ENCODE data around the gene BRAT1.

Gene BRAT1

GRCh38 chr7:2551418-2551817, 3.9 kb downstream of the BRAT1 start:
- TF ChIP-seq, protein P1, sequence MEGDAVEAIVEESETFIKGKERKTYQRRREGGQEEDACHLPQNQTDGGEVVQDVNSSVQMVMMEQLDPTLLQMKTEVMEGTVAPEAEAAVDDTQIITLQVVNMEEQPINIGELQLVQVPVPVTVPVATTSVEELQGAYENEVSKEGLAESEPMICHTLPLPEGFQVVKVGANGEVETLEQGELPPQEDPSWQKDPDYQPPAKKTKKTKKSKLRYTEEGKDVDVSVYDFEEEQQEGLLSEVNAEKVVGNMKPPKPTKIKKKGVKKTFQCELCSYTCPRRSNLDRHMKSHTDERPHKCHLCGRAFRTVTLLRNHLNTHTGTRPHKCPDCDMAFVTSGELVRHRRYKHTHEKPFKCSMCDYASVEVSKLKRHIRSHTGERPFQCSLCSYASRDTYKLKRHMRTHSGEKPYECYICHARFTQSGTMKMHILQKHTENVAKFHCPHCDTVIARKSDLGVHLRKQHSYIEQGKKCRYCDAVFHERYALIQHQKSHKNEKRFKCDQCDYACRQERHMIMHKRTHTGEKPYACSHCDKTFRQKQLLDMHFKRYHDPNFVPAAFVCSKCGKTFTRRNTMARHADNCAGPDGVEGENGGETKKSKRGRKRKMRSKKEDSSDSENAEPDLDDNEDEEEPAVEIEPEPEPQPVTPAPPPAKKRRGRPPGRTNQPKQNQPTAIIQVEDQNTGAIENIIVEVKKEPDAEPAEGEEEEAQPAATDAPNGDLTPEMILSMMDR (IDR thresholded peaks at IDR 0.05; ENCODE audit: unreplicated experiment in 3 of 3), result no peak
- Mint-ChIP-seq H3K36me3 (ENCODE audit: low read depth) (peaks cover 45% of the 10 kb centered on the region), H3K9me3 (no peaks in the 10 kb centered on the region), H3K27me3 (ENCODE audit: low read depth) (no peaks in the 10 kb centered on the region), H3K4me3 (no peak overlapping the region), H3K27ac (no peak overlapping the region), H3K4me1 (peaks cover 6% of the 10 kb centered on the region)

DNA sequence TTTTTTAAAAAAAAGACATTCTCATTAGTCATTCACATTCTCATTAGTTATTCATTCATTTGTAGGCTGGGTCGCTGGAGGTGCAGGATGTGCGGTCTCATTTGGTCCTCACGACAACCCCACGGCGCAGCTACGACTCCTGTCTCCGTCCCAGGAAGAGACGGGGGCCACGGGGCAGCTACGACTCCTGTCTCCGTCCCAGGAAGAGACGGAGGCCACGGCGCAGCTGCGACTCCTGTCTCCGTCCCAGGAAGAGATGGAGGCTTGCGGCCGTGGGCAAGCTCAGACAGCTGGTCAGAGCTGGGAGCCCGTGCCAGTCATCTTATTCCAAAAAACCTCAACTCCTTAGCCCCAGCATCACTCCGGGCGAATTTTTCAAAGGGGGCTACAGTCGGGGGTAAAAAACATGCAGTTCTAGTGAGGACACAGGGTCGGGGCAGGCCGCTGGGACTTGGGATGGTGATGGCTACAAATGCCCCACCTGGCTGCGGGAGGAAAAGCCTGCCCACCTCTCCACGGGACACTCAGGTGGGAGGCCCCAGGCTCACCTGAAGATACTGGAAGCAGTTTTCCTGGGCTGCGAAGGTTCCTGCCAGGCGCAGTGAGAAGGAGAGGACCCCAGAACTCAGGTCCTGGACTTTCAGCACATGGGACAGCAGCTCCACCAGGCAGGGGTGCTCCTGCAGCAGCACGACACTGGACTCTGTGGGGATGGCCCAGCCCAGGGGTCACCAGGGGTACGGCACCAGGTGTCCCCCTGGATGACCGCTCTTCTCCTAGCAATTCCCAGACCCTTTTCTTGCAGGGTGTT, 8.3 kb downstream of the BRAT1 start:
- Mint-ChIP-seq H3K4me1 (no peaks in the 10 kb centered on the region), H3K9me3 (no peaks in the 10 kb centered on the region), H3K4me3 (no peak overlapping the region), H3K27me3 (ENCODE audit: low read depth) (no peaks in the 10 kb centered on the region), H3K27ac (no peak overlapping the region), H3K36me3 (ENCODE audit: low read depth) (peaks cover 47% of the 10 kb centered on the region)
- TF ChIP-seq, protein P1 (IDR thresholded peaks at IDR 0.05; ENCODE audit: unreplicated experiment in 3 of 3), result no peak

DNA sequence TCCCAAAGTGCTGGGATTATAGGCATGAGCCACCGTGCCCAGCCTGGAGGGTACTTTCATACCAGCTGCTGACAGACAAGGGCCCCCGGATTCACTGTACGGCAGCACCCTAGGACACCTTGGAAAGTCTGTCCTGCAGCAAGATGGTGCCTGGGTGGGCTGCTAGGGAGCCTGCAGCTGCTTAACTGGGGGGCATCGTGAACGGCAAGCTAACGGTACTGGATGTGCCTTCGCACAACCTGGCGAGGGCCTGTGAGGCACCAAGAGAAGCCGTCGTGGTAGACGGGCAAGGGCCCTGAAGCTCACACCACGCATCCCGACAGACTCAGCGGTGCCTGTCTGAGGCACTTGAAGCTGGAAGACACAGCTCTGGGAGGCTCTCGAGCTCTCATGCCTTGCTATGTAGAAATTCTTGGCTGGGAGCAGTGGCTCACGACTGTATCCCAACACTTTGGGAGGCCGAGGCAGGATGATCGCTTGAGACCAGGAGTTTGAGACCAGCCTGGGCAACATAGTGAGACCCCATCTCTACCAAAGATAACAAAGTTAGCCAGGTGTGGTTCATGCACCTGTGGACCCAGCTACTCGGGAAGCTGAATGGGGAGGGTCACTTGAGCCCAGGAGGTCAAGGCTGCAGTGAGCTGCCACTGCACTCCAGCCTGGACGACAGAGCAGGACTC, 9.4 kb downstream of the BRAT1 start:
- Mint-ChIP-seq H3K27me3 (ENCODE audit: low read depth) (no peaks in the 10 kb centered on the region), H3K4me3 (no peak overlapping the region), H3K9me3 (no peaks in the 10 kb centered on the region), H3K4me1 (no peaks in the 10 kb centered on the region), H3K27ac (no peak overlapping the region), H3K36me3 (ENCODE audit: low read depth) (peaks cover 40% of the 10 kb centered on the region)
- TF ChIP-seq, protein P1 (IDR thresholded peaks at IDR 0.05; ENCODE audit: unreplicated experiment in 3 of 3), result no peak

DNA sequence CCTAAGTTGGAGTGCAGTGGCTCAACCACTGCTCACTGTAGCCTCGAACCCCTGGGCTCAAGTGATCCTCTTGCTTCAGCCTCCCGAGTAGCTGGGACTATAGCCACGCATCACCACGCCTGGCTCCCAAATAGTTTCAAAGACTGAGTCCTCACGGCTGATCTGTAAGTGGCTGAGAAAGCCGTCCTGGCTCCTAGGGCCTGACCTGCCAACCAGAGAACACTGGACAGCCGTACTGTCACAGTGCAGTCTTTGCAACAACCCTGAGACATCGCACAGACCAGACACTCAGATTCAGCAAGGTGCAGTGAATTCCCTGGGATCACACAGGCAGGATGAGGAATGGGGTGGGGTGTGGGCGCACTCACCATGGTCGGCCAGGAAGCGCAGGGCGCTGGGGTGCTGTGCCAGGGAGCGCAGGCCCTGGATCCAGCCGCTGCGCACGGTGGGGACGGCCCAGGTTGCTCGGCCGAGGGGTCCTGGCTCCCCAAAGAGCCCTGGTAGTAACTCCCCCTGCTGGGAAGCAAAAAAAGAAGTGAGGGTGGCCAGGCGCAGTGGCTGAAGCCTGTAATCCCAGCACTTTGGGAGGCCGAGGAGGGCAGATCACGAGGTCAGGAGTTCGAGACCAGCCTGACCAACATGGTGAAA, 10.7 kb downstream of the BRAT1 start:
- Mint-ChIP-seq H3K27me3 (ENCODE audit: low read depth) (no peaks in the 10 kb centered on the region), H3K9me3 (no peaks in the 10 kb centered on the region), H3K4me1 (no peaks in the 10 kb centered on the region), H3K36me3 (ENCODE audit: low read depth) (peaks cover 32% of the 10 kb centered on the region), H3K4me3 (no peak overlapping the region), H3K27ac (no peak overlapping the region)
- TF ChIP-seq, protein P1 (IDR thresholded peaks at IDR 0.05; ENCODE audit: unreplicated experiment in 3 of 3), result no peak

DNA sequence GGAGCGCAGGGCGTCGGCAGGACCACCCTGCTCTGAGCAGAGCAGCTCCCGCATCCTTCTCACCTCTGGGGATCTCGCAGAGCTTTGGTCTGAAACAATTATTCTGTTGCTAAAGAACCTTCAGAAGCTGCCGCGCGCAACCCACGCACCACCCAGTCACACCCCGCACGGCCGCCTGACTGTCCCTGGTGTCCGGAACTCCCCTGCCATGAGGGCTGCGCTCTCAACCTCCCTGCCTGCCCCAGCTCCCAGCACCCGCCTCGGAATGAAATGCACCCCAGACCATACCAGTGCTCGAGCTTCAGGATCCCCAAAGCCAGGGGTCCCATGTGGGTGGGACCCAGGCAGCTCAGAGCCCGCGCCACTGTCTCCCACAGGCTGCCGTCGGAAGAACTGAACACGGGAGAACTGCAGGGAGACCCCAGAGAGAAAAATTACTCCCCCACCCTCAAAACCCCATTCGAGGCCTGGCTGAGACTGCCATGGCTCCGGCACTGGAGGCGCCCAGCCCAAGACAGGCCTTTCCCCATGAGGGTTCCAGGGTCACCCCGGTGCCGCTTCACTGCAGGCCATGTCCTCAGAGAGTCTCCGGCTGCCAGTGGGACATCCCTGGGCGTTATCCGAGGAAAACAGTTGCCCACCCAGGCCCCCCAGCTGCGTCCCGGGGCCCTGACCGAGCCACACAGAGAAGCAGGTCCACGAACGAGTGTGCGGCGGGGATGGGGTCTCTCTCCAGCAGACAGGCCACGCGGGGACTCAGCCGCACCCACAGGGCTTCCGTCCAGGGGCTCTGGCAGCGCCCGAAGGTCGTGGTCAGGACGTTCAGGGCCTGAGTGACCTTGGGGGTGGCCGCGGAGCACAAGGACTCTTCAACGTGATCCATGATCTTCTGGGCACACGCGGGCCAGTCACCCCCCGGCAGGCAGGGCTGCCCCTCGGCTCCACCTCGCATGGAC, 12.1 kb downstream of the BRAT1 start:
- Mint-ChIP-seq H3K4me3 (no peak overlapping the region), H3K36me3 (ENCODE audit: low read depth) (peaks cover 24% of the 10 kb centered on the region), H3K4me1 (no peaks in the 10 kb centered on the region)

More for the DNA sequence above, 12.1 kb downstream of the BRAT1 start:
- Mint-ChIP-seq H3K27ac (no peak overlapping the region), H3K9me3 (no peaks in the 10 kb centered on the region), H3K27me3 (ENCODE audit: low read depth) (no peaks in the 10 kb centered on the region)
- TF ChIP-seq, protein P1 (IDR thresholded peaks at IDR 0.05; ENCODE audit: unreplicated experiment in 3 of 3), result no peak
